SK-N-SH treated with all-trans-retinoic acid at 6 μM for 48 hours (cell line): ENCODE data around the gene NAALADL2.
A peak's percentile ranks its signal among the peaks of the same experiment; 100 is the strongest.

Experiments
- ATAC-seq: fragments of 200-7000 bp; cut with Tn5 transposase; 3 replicates; pipeline ENCODE4 v1.9.1; 2020; ENCODE audit warnings: mild to moderate bottlenecking, moderate library complexity
- ARNTL ChIP-seq: fragments of 450-650 bp; formaldehyde crosslinking; IDR thresholded peaks from 2 replicates; pipeline ENCODE4 v1.5.0; 2020; ENCODE audit warnings: low read depth, mild to moderate bottlenecking, moderate library complexity, borderline replicate concordance
- BACH2 ChIP-seq: fragments of 250-450 bp; sonication (Bioruptor Pico); IDR thresholded peaks from 2 replicates; pipeline ENCODE4 v1.9.0; 2021; ENCODE audit warnings: mild to moderate bottlenecking, borderline replicate concordance
- CSDC2 ChIP-seq: fragments of 250-450 bp; sonication (Bioruptor Pico); IDR thresholded peaks from 2 replicates; pipeline ENCODE4 v1.5.0; 2020; ENCODE audit warnings: mild to moderate bottlenecking, moderate library complexity
- GLIS3 ChIP-seq: fragments of 250-450 bp; sonication (Bioruptor Pico); IDR thresholded peaks from 2 replicates; pipeline ENCODE4 v1.5.0; 2020; ENCODE audit warnings: mild to moderate bottlenecking, moderate library complexity
- ISL1 ChIP-seq: fragments of 250-450 bp; sonication (Bioruptor Pico); IDR thresholded peaks from 2 replicates; pipeline ENCODE4 v2.1.2; 2022; ENCODE audit warnings: mild to moderate bottlenecking, moderate library complexity
- OSR1 ChIP-seq: fragments of 250-450 bp; sonication (Bioruptor Pico); IDR thresholded peaks from 2 replicates; pipeline ENCODE4 v1.8.0; 2022; ENCODE audit warnings: moderate library complexity, mild to moderate bottlenecking, inconsistent platforms
- PPARA ChIP-seq: fragments of 250-450 bp; sonication (Bioruptor Pico); IDR thresholded peaks from 2 replicates; pipeline ENCODE4 v1.5.0; 2020; ENCODE audit warnings: mild to moderate bottlenecking, borderline replicate concordance
- RARB ChIP-seq: fragments of 250-450 bp; sonication (Bioruptor Pico); IDR thresholded peaks from 2 replicates; pipeline ENCODE4 v1.8.0; 2021; ENCODE audit warnings: mild to moderate bottlenecking, moderate library complexity
- SNAI2 ChIP-seq: fragments of 250-450 bp; sonication (Bioruptor Pico); IDR thresholded peaks from 2 replicates; pipeline ENCODE4 v1.5.0; 2020; ENCODE audit warnings: mild to moderate bottlenecking, moderate library complexity
- TCF4 ChIP-seq: fragments of 250-450 bp; sonication (Bioruptor Pico); IDR thresholded peaks from 2 replicates; pipeline ENCODE4 v1.8.0; 2021; ENCODE audit warnings: mild to moderate bottlenecking, moderate library complexity, borderline replicate concordance
- TOX ChIP-seq: fragments of 250-450 bp; sonication (Bioruptor Pico); IDR thresholded peaks from 2 replicates; pipeline ENCODE4 v1.8.0; 2021; ENCODE audit warnings: mild to moderate bottlenecking, moderate library complexity, borderline replicate concordance
- ZC3H10 ChIP-seq: fragments of 250-450 bp; sonication (Bioruptor Pico); IDR thresholded peaks from 2 replicates; pipeline ENCODE4 v1.5.1; 2021; ENCODE audit warnings: mild to moderate bottlenecking, moderate library complexity
- ZFP3 ChIP-seq: fragments of 250-450 bp; sonication (Bioruptor Pico); IDR thresholded peaks from 2 replicates; pipeline ENCODE4 v1.5.0; 2020; ENCODE audit warnings: mild to moderate bottlenecking, moderate library complexity
- ZFP30 ChIP-seq: fragments of 450-650 bp; formaldehyde crosslinking; IDR thresholded peaks from 2 replicates; pipeline ENCODE4 v1.5.0; 2022; ENCODE audit warnings: mild to moderate bottlenecking, moderate library complexity
- ZNF565 ChIP-seq: fragments of 450-650 bp; formaldehyde crosslinking; conservative IDR thresholded peaks from 2 replicates; pipeline ENCODE4 v1.5.0; 2020; ENCODE audit warnings: low read depth, mild to moderate bottlenecking, moderate library complexity
- ZNF70 ChIP-seq: fragments of 450-650 bp; formaldehyde crosslinking; IDR thresholded peaks from 2 replicates; pipeline ENCODE4 v1.5.0; 2020; ENCODE audit warnings: mild to moderate bottlenecking, moderate library complexity
- ZNF8 ChIP-seq: fragments of 450-650 bp; formaldehyde crosslinking; IDR thresholded peaks from 2 replicates; pipeline ENCODE4 v1.5.0; 2020; ENCODE audit warnings: mild to moderate bottlenecking, moderate library complexity
- TF ChIP-seq, protein P1 (sequence below): fragments of 250-450 bp; sonication (Bioruptor Pico); IDR thresholded peaks from 2 replicates; pipeline ENCODE4 v1.5.1; 2020; ENCODE audit warnings: low read depth, mild to moderate bottlenecking, moderate library complexity
- TF ChIP-seq, protein P2 (sequence below): fragments of 250-450 bp; sonication (Bioruptor Pico); IDR thresholded peaks from 2 replicates; pipeline ENCODE4 v1.8.0; 2021; ENCODE audit warnings: low read depth, mild to moderate bottlenecking, moderate library complexity, borderline replicate concordance
- TF ChIP-seq, protein P3 (sequence below): fragments of 250-450 bp; sonication (Bioruptor Pico); IDR thresholded peaks from 2 replicates; pipeline ENCODE4 v1.5.1; 2021; ENCODE audit warnings: mild to moderate bottlenecking, moderate library complexity
- TF ChIP-seq, protein P4 (sequence below): fragments of 250-450 bp; sonication (Bioruptor Pico); IDR thresholded peaks from 2 replicates; pipeline ENCODE4 v1.8.0; 2020; ENCODE audit warnings: mild to moderate bottlenecking, moderate library complexity, borderline replicate concordance
- TF ChIP-seq, protein P5 (sequence below): fragments of 250-450 bp; sonication (Bioruptor Pico); IDR thresholded peaks from 2 replicates; pipeline ENCODE4 v1.5.0; 2020; ENCODE audit warnings: mild to moderate bottlenecking, moderate library complexity

Gene NAALADL2

DNA sequence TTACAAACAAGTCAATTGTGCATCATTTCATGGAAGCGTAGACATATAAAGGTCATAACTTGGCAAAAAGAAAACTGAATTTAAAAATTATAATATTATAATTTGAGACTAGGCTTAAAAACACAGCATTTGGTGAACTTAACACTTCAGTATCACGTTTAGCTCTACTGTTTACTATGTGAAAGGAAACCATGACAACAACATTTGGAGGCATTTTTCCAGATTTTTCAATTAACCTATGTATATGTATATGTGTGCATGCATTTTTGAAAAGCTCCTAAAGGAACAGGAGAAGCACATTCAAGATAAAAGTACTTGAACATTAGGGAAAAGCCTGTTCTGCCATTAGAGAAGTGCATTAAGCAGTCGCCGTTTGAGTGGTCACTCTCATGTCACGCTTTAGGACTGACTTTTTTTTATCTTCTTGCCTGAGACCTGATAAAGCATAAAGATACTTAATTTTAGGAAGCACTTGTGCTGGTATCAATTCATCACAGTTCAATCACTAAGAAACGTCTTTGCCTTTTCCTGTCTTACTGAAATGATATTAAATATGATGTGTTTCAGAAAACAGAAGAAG, 156.0 kb downstream of the NAALADL2 start:
- TF ChIP-seq ZC3H10 (CRISPR knock-in tag) (no peak), ZFP3 (no peak), BACH2 (CRISPR knock-in tag) (no peak), OSR1 (CRISPR knock-in tag) (no peak), ZNF565 (CRISPR knock-in tag) (no peak), CSDC2 (no peak), ZNF8 (CRISPR knock-in tag) (no peak), ISL1 (CRISPR knock-in tag) (no peak), PPARA (no peak), GLIS3 (CRISPR knock-in tag) (no peak), TOX (CRISPR knock-in tag) (no peak), SNAI2 (CRISPR knock-in tag) (no peak), ZNF70 (CRISPR knock-in tag) (no peak), TCF4 (CRISPR knock-in tag) (no peak), RARB (CRISPR knock-in tag) (no peak), ARNTL (no peak)
- TF ChIP-seq, protein P1, sequence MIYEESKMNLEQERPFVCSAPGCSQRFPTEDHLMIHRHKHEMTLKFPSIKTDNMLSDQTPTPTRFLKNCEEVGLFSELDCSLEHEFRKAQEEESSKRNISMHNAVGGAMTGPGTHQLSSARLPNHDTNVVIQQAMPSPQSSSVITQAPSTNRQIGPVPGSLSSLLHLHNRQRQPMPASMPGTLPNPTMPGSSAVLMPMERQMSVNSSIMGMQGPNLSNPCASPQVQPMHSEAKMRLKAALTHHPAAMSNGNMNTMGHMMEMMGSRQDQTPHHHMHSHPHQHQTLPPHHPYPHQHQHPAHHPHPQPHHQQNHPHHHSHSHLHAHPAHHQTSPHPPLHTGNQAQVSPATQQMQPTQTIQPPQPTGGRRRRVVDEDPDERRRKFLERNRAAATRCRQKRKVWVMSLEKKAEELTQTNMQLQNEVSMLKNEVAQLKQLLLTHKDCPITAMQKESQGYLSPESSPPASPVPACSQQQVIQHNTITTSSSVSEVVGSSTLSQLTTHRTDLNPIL (CRISPR knock-in tag) = no peak
- TF ChIP-seq, protein P2, sequence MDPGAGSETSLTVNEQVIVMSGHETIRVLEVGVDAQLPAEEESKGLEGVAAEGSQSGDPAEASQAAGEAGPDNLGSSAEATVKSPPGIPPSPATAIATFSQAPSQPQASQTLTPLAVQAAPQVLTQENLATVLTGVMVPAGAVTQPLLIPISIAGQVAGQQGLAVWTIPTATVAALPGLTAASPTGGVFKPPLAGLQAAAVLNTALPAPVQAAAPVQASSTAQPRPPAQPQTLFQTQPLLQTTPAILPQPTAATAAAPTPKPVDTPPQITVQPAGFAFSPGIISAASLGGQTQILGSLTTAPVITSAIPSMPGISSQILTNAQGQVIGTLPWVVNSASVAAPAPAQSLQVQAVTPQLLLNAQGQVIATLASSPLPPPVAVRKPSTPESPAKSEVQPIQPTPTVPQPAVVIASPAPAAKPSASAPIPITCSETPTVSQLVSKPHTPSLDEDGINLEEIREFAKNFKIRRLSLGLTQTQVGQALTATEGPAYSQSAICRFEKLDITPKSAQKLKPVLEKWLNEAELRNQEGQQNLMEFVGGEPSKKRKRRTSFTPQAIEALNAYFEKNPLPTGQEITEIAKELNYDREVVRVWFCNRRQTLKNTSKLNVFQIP (CRISPR knock-in tag) = no peak
- TF ChIP-seq, protein P3, sequence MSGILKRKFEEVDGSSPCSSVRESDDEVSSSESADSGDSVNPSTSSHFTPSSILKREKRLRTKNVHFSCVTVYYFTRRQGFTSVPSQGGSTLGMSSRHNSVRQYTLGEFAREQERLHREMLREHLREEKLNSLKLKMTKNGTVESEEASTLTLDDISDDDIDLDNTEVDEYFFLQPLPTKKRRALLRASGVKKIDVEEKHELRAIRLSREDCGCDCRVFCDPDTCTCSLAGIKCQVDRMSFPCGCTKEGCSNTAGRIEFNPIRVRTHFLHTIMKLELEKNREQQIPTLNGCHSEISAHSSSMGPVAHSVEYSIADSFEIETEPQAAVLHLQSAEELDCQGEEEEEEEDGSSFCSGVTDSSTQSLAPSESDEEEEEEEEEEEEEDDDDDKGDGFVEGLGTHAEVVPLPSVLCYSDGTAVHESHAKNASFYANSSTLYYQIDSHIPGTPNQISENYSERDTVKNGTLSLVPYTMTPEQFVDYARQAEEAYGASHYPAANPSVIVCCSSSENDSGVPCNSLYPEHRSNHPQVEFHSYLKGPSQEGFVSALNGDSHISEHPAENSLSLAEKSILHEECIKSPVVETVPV = no peak
- TF ChIP-seq, all 23 proteins: peak for 0
- no peak for ATAC-seq

DNA sequence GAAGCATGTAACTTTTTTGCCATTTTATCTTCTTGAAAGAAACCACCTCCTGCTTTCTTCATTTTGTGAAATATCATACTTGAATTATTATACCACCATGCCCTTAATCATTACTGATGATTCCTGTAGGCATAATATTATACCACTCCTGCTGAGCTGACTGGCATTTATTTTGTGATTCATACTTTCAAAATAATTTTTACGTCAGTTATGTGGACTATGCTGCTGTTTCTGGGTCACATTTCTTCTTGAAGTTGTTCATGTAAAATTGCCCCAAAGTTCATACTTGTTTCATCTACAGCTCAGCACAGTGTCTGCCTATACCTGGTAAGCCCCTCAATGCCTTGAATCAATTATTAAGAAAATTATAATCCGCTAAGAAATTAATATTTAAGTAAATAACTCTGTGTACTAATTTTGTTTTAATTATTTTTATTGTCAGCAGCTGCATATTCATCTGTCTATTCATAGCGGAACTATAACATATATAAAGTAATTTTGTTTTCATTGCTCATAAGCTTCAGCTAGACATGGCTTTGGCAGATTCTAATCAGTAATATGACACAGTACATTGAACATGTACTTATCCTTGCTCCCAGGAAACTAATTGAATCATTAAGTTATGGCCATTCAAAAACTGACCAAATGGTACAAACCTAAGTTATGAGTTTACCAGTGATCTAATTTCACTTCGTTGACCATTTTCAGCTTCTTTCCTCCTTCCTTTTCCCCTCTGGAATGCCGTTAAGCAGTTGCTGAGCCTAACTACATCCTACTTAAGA, 160.0 kb downstream of the NAALADL2 start:
- TF ChIP-seq ZNF565 (CRISPR knock-in tag) = no peak
- TF ChIP-seq, protein P4, sequence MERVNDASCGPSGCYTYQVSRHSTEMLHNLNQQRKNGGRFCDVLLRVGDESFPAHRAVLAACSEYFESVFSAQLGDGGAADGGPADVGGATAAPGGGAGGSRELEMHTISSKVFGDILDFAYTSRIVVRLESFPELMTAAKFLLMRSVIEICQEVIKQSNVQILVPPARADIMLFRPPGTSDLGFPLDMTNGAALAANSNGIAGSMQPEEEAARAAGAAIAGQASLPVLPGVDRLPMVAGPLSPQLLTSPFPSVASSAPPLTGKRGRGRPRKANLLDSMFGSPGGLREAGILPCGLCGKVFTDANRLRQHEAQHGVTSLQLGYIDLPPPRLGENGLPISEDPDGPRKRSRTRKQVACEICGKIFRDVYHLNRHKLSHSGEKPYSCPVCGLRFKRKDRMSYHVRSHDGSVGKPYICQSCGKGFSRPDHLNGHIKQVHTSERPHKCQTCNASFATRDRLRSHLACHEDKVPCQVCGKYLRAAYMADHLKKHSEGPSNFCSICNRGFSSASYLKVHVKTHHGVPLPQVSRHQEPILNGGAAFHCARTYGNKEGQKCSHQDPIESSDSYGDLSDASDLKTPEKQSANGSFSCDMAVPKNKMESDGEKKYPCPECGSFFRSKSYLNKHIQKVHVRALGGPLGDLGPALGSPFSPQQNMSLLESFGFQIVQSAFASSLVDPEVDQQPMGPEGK (CRISPR knock-in tag) = no peak
- TF ChIP-seq TOX (CRISPR knock-in tag) = no peak
- TF ChIP-seq RARB (CRISPR knock-in tag) = no peak
- TF ChIP-seq ZFP3 = no peak
- peak; percentile 24; the same call in 1 of the 2 replicates for TF ChIP-seq ISL1 (CRISPR knock-in tag)
- no peak for TF ChIP-seq CSDC2
- TF ChIP-seq, protein P3 = no peak
- TF ChIP-seq, all 23 proteins: peak for 1
- ATAC-seq = peak; percentile 71

DNA sequence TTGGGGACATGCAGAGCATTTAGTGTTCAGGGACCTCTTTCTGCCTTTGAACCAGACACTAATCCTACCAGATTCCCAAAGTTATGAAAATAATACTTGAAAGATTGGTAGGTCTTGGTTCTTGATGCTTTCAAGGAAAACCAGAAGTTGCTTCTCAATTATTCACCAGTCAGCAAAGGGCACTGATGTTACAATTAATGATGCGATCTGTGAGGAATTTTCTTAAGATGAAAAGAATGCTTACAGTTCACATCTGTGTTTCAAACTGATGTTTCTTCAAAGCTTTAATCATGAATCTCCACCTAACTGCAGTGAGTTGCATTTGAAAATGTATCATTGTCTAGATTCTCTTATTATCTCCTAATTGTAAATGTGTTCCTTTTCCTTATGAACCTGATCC, 161.0 kb downstream of the NAALADL2 start:
- TF ChIP-seq, protein P1 (CRISPR knock-in tag) = no peak
- TF ChIP-seq PPARA (no peak), ZNF70 (CRISPR knock-in tag) (no peak), GLIS3 (CRISPR knock-in tag) (no peak), ZFP30 (CRISPR knock-in tag) (no peak), RARB (CRISPR knock-in tag) (no peak)
- TF ChIP-seq, protein P3 = no peak
- TF ChIP-seq, protein P5, sequence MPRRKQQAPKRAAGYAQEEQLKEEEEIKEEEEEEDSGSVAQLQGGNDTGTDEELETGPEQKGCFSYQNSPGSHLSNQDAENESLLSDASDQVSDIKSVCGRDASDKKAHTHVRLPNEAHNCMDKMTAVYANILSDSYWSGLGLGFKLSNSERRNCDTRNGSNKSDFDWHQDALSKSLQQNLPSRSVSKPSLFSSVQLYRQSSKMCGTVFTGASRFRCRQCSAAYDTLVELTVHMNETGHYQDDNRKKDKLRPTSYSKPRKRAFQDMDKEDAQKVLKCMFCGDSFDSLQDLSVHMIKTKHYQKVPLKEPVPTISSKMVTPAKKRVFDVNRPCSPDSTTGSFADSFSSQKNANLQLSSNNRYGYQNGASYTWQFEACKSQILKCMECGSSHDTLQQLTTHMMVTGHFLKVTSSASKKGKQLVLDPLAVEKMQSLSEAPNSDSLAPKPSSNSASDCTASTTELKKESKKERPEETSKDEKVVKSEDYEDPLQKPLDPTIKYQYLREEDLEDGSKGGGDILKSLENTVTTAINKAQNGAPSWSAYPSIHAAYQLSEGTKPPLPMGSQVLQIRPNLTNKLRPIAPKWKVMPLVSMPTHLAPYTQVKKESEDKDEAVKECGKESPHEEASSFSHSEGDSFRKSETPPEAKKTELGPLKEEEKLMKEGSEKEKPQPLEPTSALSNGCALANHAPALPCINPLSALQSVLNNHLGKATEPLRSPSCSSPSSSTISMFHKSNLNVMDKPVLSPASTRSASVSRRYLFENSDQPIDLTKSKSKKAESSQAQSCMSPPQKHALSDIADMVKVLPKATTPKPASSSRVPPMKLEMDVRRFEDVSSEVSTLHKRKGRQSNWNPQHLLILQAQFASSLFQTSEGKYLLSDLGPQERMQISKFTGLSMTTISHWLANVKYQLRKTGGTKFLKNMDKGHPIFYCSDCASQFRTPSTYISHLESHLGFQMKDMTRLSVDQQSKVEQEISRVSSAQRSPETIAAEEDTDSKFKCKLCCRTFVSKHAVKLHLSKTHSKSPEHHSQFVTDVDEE (CRISPR knock-in tag) = no peak
- TF ChIP-seq, all 23 proteins: peak for 0
- no peak for ATAC-seq
